Activated CD4-positive, alpha-beta T cell treated with anti-CD3 and anti-CD28 coated beads for 36 hours (primary cell): ENCODE data around the gene DLL3. TPM values are rescaled to one million over a fixed set of nuclear protein-coding genes. Genes with fewer than 3 reads are reported as not detected.

ENCODE experiments used
- ATAC-seq: fragments of 200-7000 bp; cut with Tn5 transposase; one replicate; pipeline ENCODE4 v1.10.0; 2021; ENCODE audit warnings: mild to moderate bottlenecking, moderate library complexity
- CTCF ChIA-PET: fragments of 350-600 bp; sonication (Branson Sonifier 250); formaldehyde crosslinking; loops from one replicate; lab custom pipeline; 2021; ENCODE audit warnings: antibody characterized with exemption; lab: Charles Lee
- POLR2A ChIA-PET: fragments of 350-600 bp; sonication (Branson Sonifier 250); formaldehyde crosslinking; loops from one replicate; lab custom pipeline; 2021; ENCODE audit warnings: antibody characterized with exemption, inconsistent platforms; lab: Charles Lee
- DNase-seq: peaks from one replicate; pipeline ENCODE4 v3.0.0-alpha.2; 2020
- H3K27ac Mint-ChIP-seq: one replicate; pipeline ENCODE4 v1.8.0; 2021; ENCODE audit warnings: mixed read lengths
- H3K27me3 Mint-ChIP-seq: one replicate; pipeline ENCODE4 v1.8.0; 2021; ENCODE audit warnings: mixed read lengths
- H3K36me3 Mint-ChIP-seq: one replicate; pipeline ENCODE4 v1.8.0; 2021; ENCODE audit warnings: low read depth, mixed read lengths
- H3K4me1 Mint-ChIP-seq: one replicate; pipeline ENCODE4 v1.8.0; 2021; ENCODE audit warnings: mixed read lengths
- H3K4me3 Mint-ChIP-seq: one replicate; pipeline ENCODE4 v1.8.0; 2021; ENCODE audit warnings: mild to moderate bottlenecking, moderate library complexity, mixed read lengths
- H3K9me3 Mint-ChIP-seq: one replicate; pipeline ENCODE4 v1.8.0; 2021; ENCODE audit warnings: low read depth, mixed read lengths
- intact Hi-C, 2 experiments: fragments of 100-400 bp; cut with DNase I in 1 of 2; cut with micrococcal nuclease in 1 of 2; formaldehyde crosslinking; loops; one replicate each; pipeline versions ENCODE4 v1.14.2 to v1.15.1; 2022 to 2024; cut with DNase I, micrococcal nuclease
- total RNA-seq, 2 experiments: library from RNA; stranded (reverse); gene quantifications; one replicate each; pipeline ENCODE4 v1.2.3, GENCODE V29; 2021

DLL3 gene
- total RNA-seq, 2 experiments from 2014 or later, result 0.72 to 0.94 TPM

GRCh38 chr19:39500543-39500942, 1.8 kb downstream of the DLL3 start:
- Mint-ChIP-seq H3K27ac (no peak overlapping the region), H3K36me3 (no peaks in the 10 kb centered on the region), H3K4me1 (peaks cover 19% of the 10 kb centered on the region), H3K4me3 (no peak overlapping the region), H3K27me3 (peaks cover 50% of the 10 kb centered on the region), H3K9me3 (no peaks in the 10 kb centered on the region)
- ChIA-PET POLR2A (interaction anchor here (0.6 kb wide), 1 partner anchor 57 kb away, joined by 4 read pairs; no protein-coding TSS in a partner anchor), CTCF (interaction anchor here (0.6 to 2.3 kb wide), 5 partner anchors 11 to 109 kb away, joined by 3 to 7 read pairs (median 3); no protein-coding TSS in a partner anchor)
- no peak for ATAC-seq
- intact Hi-C loops, result loop anchor here in 1 of 2 experiments (5.0 kb wide), 1 partner anchor 58 kb away; no protein-coding TSS in a partner anchor
- no peak for DNase-seq

- no peak overlapping the region for H3K27ac Mint-ChIP-seq
- DNase-seq, result no peak
- ChIA-PET CTCF (interaction anchor here (0.5 to 0.8 kb wide), 4 partner anchors 10 to 60 kb away, joined by 3 read pairs; no protein-coding TSS in a partner anchor), POLR2A (no interaction called here)
- no peak overlapping the region for H3K4me3 Mint-ChIP-seq
- no peaks in the 10 kb centered on the region for H3K36me3 Mint-ChIP-seq
- ATAC-seq, result no peak
- intact Hi-C loops, result loop anchor here in 1 of 2 experiments (5.0 kb wide), 1 partner anchor 59 kb away; no protein-coding TSS in a partner anchor
- H3K27me3 Mint-ChIP-seq, result peaks cover 50% of the 10 kb centered on the region
- peaks cover 20% of the 10 kb centered on the region for H3K4me1 Mint-ChIP-seq
- H3K9me3 Mint-ChIP-seq, result no peaks in the 10 kb centered on the region
Measured at GRCh38 chr19:39501340-39501739, 2.6 kb downstream of the DLL3 start.

GRCh38 chr19:39502640-39503417, 4.1 kb downstream of the DLL3 start:
- peak; percentile 48 for ATAC-seq
- H3K4me3 Mint-ChIP-seq, result no peak overlapping the region
- peaks cover 29% of the 10 kb centered on the region for H3K4me1 Mint-ChIP-seq
- CTCF ChIA-PET, result interaction anchor here (0.6 to 1.9 kb wide), 15 partner anchors 8 to 301 kb away, joined by 3 to 13 read pairs (median 4); partner anchors contain the start of genes RPS16 and SELENOV
- peak; percentile 89 for DNase-seq
- no peaks in the 10 kb centered on the region for H3K36me3 Mint-ChIP-seq
- H3K9me3 Mint-ChIP-seq, result no peaks in the 10 kb centered on the region
- intact Hi-C loops, result loop anchor here (1.0 to 5.0 kb wide), 4 partner anchors 23 to 63 kb away; partner anchors contain the start of genes EID2B (in 1 of the 2) and TIMM50 (in 1 of the 2)
- H3K27me3 Mint-ChIP-seq, result peaks cover 55% of the 10 kb centered on the region
- POLR2A ChIA-PET, result interaction anchor here (1.0 to 1.3 kb wide), 2 partner anchors 55 to 67 kb away, joined by 3 to 5 read pairs; partner anchors contain the start of gene RPS16
- H3K27ac Mint-ChIP-seq, result no peak overlapping the region

- H3K4me1 Mint-ChIP-seq, result peaks cover 18% of the 10 kb centered on the region
- no peak overlapping the region for H3K27ac Mint-ChIP-seq
- CTCF ChIA-PET, result no interaction called here
- H3K9me3 Mint-ChIP-seq, result no peaks in the 10 kb centered on the region
- H3K4me3 Mint-ChIP-seq, result peak overlapping the region; percentile 41
- ATAC-seq, result no peak
- no peak for DNase-seq
- intact Hi-C loops, result no loop called here
- H3K36me3 Mint-ChIP-seq, result no peaks in the 10 kb centered on the region
- H3K27me3 Mint-ChIP-seq, result peaks cover 45% of the 10 kb centered on the region
- POLR2A ChIA-PET, result no interaction called here
Measured at GRCh38 chr19:39506598-39506943, 7.8 kb downstream of the DLL3 start.

GRCh38 chr19:39506944-39507714, 8.4 kb downstream of the DLL3 start:
- CTCF ChIA-PET, result interaction anchor here (0.6 to 1.9 kb wide), 2 partner anchors 9 to 25 kb away, joined by 4 read pairs; partner anchors contain the start of gene EID2B
- DNase-seq, result peak; percentile 81
- H3K27me3 Mint-ChIP-seq, result peaks cover 47% of the 10 kb centered on the region
- intact Hi-C loops, result loop anchor here in 1 of 2 experiments (1.0 kb wide), 2 partner anchors 25 to 62 kb away; partner anchors contain the start of genes EID2B and SUPT5H
- no peaks in the 10 kb centered on the region for H3K36me3 Mint-ChIP-seq
- peak overlapping the region; percentile 76 for H3K4me3 Mint-ChIP-seq
- H3K27ac Mint-ChIP-seq, result no peak overlapping the region
- H3K9me3 Mint-ChIP-seq, result no peaks in the 10 kb centered on the region
- H3K4me1 Mint-ChIP-seq, result peaks cover 18% of the 10 kb centered on the region
- POLR2A ChIA-PET, result no interaction called here
- ATAC-seq, result peak; percentile 79

GRCh38 chr19:39507715-39508364, 9.1 kb downstream of the DLL3 start:
- ATAC-seq (no peak), DNase-seq (no peak)
- Mint-ChIP-seq H3K4me1 (peaks cover 18% of the 10 kb centered on the region), H3K27me3 (peaks cover 47% of the 10 kb centered on the region), H3K9me3 (no peaks in the 10 kb centered on the region), H3K27ac (no peak overlapping the region), H3K36me3 (no peaks in the 10 kb centered on the region), H3K4me3 (peak overlapping the region; percentile 76)
- POLR2A ChIA-PET, result interaction anchor here (0.6 kb wide), 1 partner anchor 59 kb away, joined by 3 read pairs; no protein-coding TSS in a partner anchor
- CTCF ChIA-PET, result interaction anchor here (0.6 to 1.9 kb wide), 2 partner anchors 10 to 24 kb away, joined by 4 read pairs; partner anchors contain the start of gene EID2B
- intact Hi-C loops, result loop anchor here in 1 of 2 experiments (1.0 kb wide), 2 partner anchors 24 to 63 kb away; partner anchors contain the start of genes EID2B and SUPT5H

GRCh38 chr19:39508629-39509028, 9.9 kb downstream of the DLL3 start:
- peaks cover 13% of the 10 kb centered on the region for H3K4me1 Mint-ChIP-seq
- intact Hi-C loops, result no loop called here
- H3K27me3 Mint-ChIP-seq, result peaks cover 48% of the 10 kb centered on the region
- ATAC-seq (no peak), DNase-seq (no peak)
- no peaks in the 10 kb centered on the region for H3K36me3 Mint-ChIP-seq
- H3K27ac Mint-ChIP-seq, result no peak overlapping the region
- H3K9me3 Mint-ChIP-seq, result no peaks in the 10 kb centered on the region
- ChIA-PET POLR2A (interaction anchor here (0.6 kb wide), 2 partner anchors 10 to 60 kb away, joined by 3 read pairs; partner anchors contain the start of gene DLL3), CTCF (interaction anchor here (0.6 to 1.9 kb wide), 5 partner anchors 11 to 173 kb away, joined by 3 to 4 read pairs (median 3); partner anchors contain the start of gene EID2B)
- H3K4me3 Mint-ChIP-seq, result no peak overlapping the region

GRCh38 chr19:39509233-39509632, 10.5 kb downstream of the DLL3 start:
- Mint-ChIP-seq H3K27ac (no peak overlapping the region), H3K36me3 (no peaks in the 10 kb centered on the region), H3K4me1 (peaks cover 13% of the 10 kb centered on the region), H3K9me3 (no peaks in the 10 kb centered on the region), H3K27me3 (peaks cover 50% of the 10 kb centered on the region), H3K4me3 (no peak overlapping the region)
- DNase-seq, result no peak
- no peak for ATAC-seq
- ChIA-PET CTCF (interaction anchor here (0.6 to 0.7 kb wide), 5 partner anchors 23 to 854 kb away, joined by 3 to 6 read pairs (median 3); partner anchors contain the start of gene EID2B), POLR2A (interaction anchor here (0.6 kb wide), 1 partner anchor 10 kb away, joined by 3 read pairs; the partner anchor contains the start of gene DLL3)
- intact Hi-C loops, result no loop called here

- peaks cover 13% of the 10 kb centered on the region for H3K4me1 Mint-ChIP-seq
- no peak for ATAC-seq
- no peak for DNase-seq
- no peaks in the 10 kb centered on the region for H3K9me3 Mint-ChIP-seq
- ChIA-PET POLR2A (no interaction called here), CTCF (interaction anchor here (1.1 to 1.7 kb wide), 2 partner anchors 10 to 19 kb away, joined by 4 to 5 read pairs; no protein-coding TSS in a partner anchor)
- intact Hi-C loops, result no loop called here
- H3K27ac Mint-ChIP-seq, result no peak overlapping the region
- no peak overlapping the region for H3K4me3 Mint-ChIP-seq
- peaks cover 49% of the 10 kb centered on the region for H3K27me3 Mint-ChIP-seq
- H3K36me3 Mint-ChIP-seq, result no peaks in the 10 kb centered on the region
Measured at GRCh38 chr19:39512988-39513387, 14.2 kb downstream of the DLL3 start.

- Mint-ChIP-seq H3K27ac (no peak within 1 kb of the TSS), H3K27me3 (peaks cover 39% of the 10 kb centered on the region), H3K9me3 (no peaks in the 10 kb centered on the region), H3K4me1 (peaks cover 11% of the 10 kb centered on the region), H3K4me3 (peak within 1 kb of the TSS; percentile 53), H3K36me3 (no peaks in the 10 kb centered on the region)
- intact Hi-C loops, result no loop called here
- ChIA-PET CTCF (interaction anchor here (0.6 to 1.8 kb wide), 8 partner anchors 9 to 113 kb away, joined by 3 to 6 read pairs (median 3); partner anchors contain the start of gene EID2B), POLR2A (no interaction called here)
- DNase-seq (peak; percentile 40), ATAC-seq (peak; percentile 47)
Measured at GRCh38 chr19:39514840-39515550, 16.2 kb downstream of the DLL3 start, which contains the start of gene SELENOV. Gene SELENOV, plus strand, starts transcription at chr19:39515139. Its CDS starts 74 bp downstream, at chr19:39515213.
